ENCODE measurements around the gene RNU7-1. TPM values are rescaled to one million over a fixed set of nuclear protein-coding genes. Genes with fewer than 3 reads are reported as not detected.

The RNU7-1 gene
- total and polyA plus RNA-seq, 10 of the 15 experiments (the other 5 are each of a cell fraction or from before 2014, with no cell fraction given) = not detected

MicroRNA genes within 50 kb of the gene (microRNA counts, 767-probe panel; counts per million panel counts)
- microRNA hsa-miR-141-3p = 1,705 counts per million, percentile 66 among the panel's probes with 10 or more counts
- 2,249 counts per million, percentile 80 among the panel's probes with 10 or more counts for microRNA hsa-miR-200c-3p

Small RNA genes within 50 kb of the gene (microRNA-seq; reads per million reads assigned to microRNA genes)
- gene MIR141 (102 reads per million, percentile 74 among the genes with 10 or more reads in this experiment), gene MIR200C (663 reads per million, percentile 86 among the genes with 10 or more reads in this experiment)

Small RNA genes within 50 kb of the gene (small RNA-seq; reads per million reads assigned to genes)
- gene MIR141 (56.2 reads per million, percentile 99 among the genes with 10 or more reads in this experiment), gene MIR200C (2.6 reads per million, percentile 71 among the genes with 10 or more reads in this experiment), gene RNU7-1 (not detected), gene SCARNA12 (16.2 reads per million, percentile 97 among the genes with 10 or more reads in this experiment)

Other genes starting within 250 kb of the RNU7-1 start
Only the 7 nearest of the 27 such genes appear.
- gene LRRC23, start 39.0 kb upstream of the RNU7-1 start, total RNA-seq (2014; rRNA removed) = 2.8 and 4.7 TPM in 2 replicates
- 4.0 and 4.3 TPM in 2 replicates for gene LRRC23, start 39.0 kb upstream of the RNU7-1 start, total RNA-seq (2014; rRNA removed; fragmentation: Illumina TruSeq; extraction: Trizol)
- gene LRRC23, start 39.0 kb upstream of the RNU7-1 start, total RNA-seq (2021) = 3.1 and 3.8 TPM in 2 replicates
- gene LRRC23, start 39.0 kb upstream of the RNU7-1 start, polyA plus RNA-seq (2011; rRNA removed) = 5.6 and 6.9 TPM in 2 replicates
- gene LRRC23, start 39.0 kb upstream of the RNU7-1 start, polyA plus RNA-seq (2014; fragmentation: Illumina TruSeq; extraction: Trizol) = 5.2 and 5.4 TPM in 2 replicates
- gene LRRC23, start 39.0 kb upstream of the RNU7-1 start, polyA plus RNA-seq (2014; fragmentation: Nextera tagmentation; extraction: Ambion mirVana) = 1 to 10 TPM; 1.4 to 2.5 TPM
- 3.1 and 3.3 TPM in 2 replicates for gene LRRC23, start 39.0 kb upstream of the RNU7-1 start, polyA plus RNA-seq (2014; rRNA removed)
- gene LRRC23, start 39.0 kb upstream of the RNU7-1 start, polyA plus RNA-seq (2016; fragmentation: Nextera tagmentation; extraction: Ambion mirVana) = 1 to 10 TPM; 3.5 to 5.4 TPM
- 24.8 and 28.0 TPM in 2 replicates for gene ENO2, start 29.2 kb upstream of the RNU7-1 start, total RNA-seq (2014; rRNA removed)
- gene ENO2, start 29.2 kb upstream of the RNU7-1 start, total RNA-seq (2014; rRNA removed; fragmentation: Illumina TruSeq; extraction: Trizol) = 25.3 and 25.8 TPM in 2 replicates
- 65.4 and 65.5 TPM in 2 replicates for gene ENO2, start 29.2 kb upstream of the RNU7-1 start, total RNA-seq (2021)
- gene ENO2, start 29.2 kb upstream of the RNU7-1 start, polyA plus RNA-seq (2011; rRNA removed) = 159 and 196 TPM in 2 replicates
- 59.1 and 61.1 TPM in 2 replicates for gene ENO2, start 29.2 kb upstream of the RNU7-1 start, polyA plus RNA-seq (2014; fragmentation: Illumina TruSeq; extraction: Trizol)
- 10 to 100 TPM; 37.3 to 42.1 TPM for gene ENO2, start 29.2 kb upstream of the RNU7-1 start, polyA plus RNA-seq (2014; fragmentation: Nextera tagmentation; extraction: Ambion mirVana)
- gene ENO2, start 29.2 kb upstream of the RNU7-1 start, polyA plus RNA-seq (2014; rRNA removed) = 61.3 and 68.1 TPM in 2 replicates
- 10 to 100 TPM; 39.8 to 44.1 TPM for gene ENO2, start 29.2 kb upstream of the RNU7-1 start, polyA plus RNA-seq (2016; fragmentation: Nextera tagmentation; extraction: Ambion mirVana)
- gene ATN1, start 15.9 kb upstream of the RNU7-1 start, total RNA-seq (2014; rRNA removed) = 2.6 and 3.3 TPM in 2 replicates
- 2.0 and 2.6 TPM in 2 replicates for gene ATN1, start 15.9 kb upstream of the RNU7-1 start, total RNA-seq (2014; rRNA removed; fragmentation: Illumina TruSeq; extraction: Trizol)
- gene ATN1, start 15.9 kb upstream of the RNU7-1 start, total RNA-seq (2021) = 38.0 and 44.5 TPM in 2 replicates
- gene ATN1, start 15.9 kb upstream of the RNU7-1 start, polyA plus RNA-seq (2011; rRNA removed) = 1.4 and 3.9 TPM in 2 replicates
- gene ATN1, start 15.9 kb upstream of the RNU7-1 start, polyA plus RNA-seq (2014; fragmentation: Illumina TruSeq; extraction: Trizol) = 5.8 and 15.4 TPM in 2 replicates
- gene ATN1, start 15.9 kb upstream of the RNU7-1 start, polyA plus RNA-seq (2014; fragmentation: Nextera tagmentation; extraction: Ambion mirVana) = under 1 TPM; 0.08 to 0.15 TPM
- 19.7 and 28.8 TPM in 2 replicates for gene ATN1, start 15.9 kb upstream of the RNU7-1 start, polyA plus RNA-seq (2014; rRNA removed)
- gene ATN1, start 15.9 kb upstream of the RNU7-1 start, polyA plus RNA-seq (2016; fragmentation: Nextera tagmentation; extraction: Ambion mirVana) = 1 to 10 TPM; 6.1 to 6.2 TPM
- 223 and 231 TPM in 2 replicates for gene C12orf57, start 206 bp downstream of the RNU7-1 start, total RNA-seq (2014; rRNA removed)
- gene C12orf57, start 206 bp downstream of the RNU7-1 start, total RNA-seq (2014; rRNA removed; fragmentation: Illumina TruSeq; extraction: Trizol) = 109 and 124 TPM in 2 replicates
- gene C12orf57, start 206 bp downstream of the RNU7-1 start, total RNA-seq (2021) = 192 and 194 TPM in 2 replicates
- gene C12orf57, start 206 bp downstream of the RNU7-1 start, polyA plus RNA-seq (2011; rRNA removed) = 183 and 331 TPM in 2 replicates
- 8.0 and 64.5 TPM in 2 replicates for gene C12orf57, start 206 bp downstream of the RNU7-1 start, polyA plus RNA-seq (2014; fragmentation: Illumina TruSeq; extraction: Trizol)
- gene C12orf57, start 206 bp downstream of the RNU7-1 start, polyA plus RNA-seq (2014; fragmentation: Nextera tagmentation; extraction: Ambion mirVana) = 100 to 1,000 TPM; 138 to 170 TPM
- gene C12orf57, start 206 bp downstream of the RNU7-1 start, polyA plus RNA-seq (2014; rRNA removed) = 373 and 377 TPM in 2 replicates
- 100 to 1,000 TPM; 274 to 291 TPM for gene C12orf57, start 206 bp downstream of the RNU7-1 start, polyA plus RNA-seq (2016; fragmentation: Nextera tagmentation; extraction: Ambion mirVana)
- 346 and 376 TPM in 2 replicates for gene PTPN6, start 7.5 kb downstream of the RNU7-1 start, total RNA-seq (2014; rRNA removed)
- 214 and 235 TPM in 2 replicates for gene PTPN6, start 7.5 kb downstream of the RNU7-1 start, total RNA-seq (2014; rRNA removed; fragmentation: Illumina TruSeq; extraction: Trizol)
- 443 and 457 TPM in 2 replicates for gene PTPN6, start 7.5 kb downstream of the RNU7-1 start, total RNA-seq (2021)
- 208 and 364 TPM in 2 replicates for gene PTPN6, start 7.5 kb downstream of the RNU7-1 start, polyA plus RNA-seq (2011; rRNA removed)
- gene PTPN6, start 7.5 kb downstream of the RNU7-1 start, polyA plus RNA-seq (2014; fragmentation: Illumina TruSeq; extraction: Trizol) = 265 and 453 TPM in 2 replicates
- 100 to 1,000 TPM; 229 to 413 TPM for gene PTPN6, start 7.5 kb downstream of the RNU7-1 start, polyA plus RNA-seq (2014; fragmentation: Nextera tagmentation; extraction: Ambion mirVana)
- gene PTPN6, start 7.5 kb downstream of the RNU7-1 start, polyA plus RNA-seq (2014; rRNA removed) = 397 and 409 TPM in 2 replicates
- gene PTPN6, start 7.5 kb downstream of the RNU7-1 start, polyA plus RNA-seq (2016; fragmentation: Nextera tagmentation; extraction: Ambion mirVana) = 100 to 1,000 TPM; 325 to 364 TPM
- 517 and 520 TPM in 2 replicates for gene PHB2, start 26.8 kb downstream of the RNU7-1 start, total RNA-seq (2014; rRNA removed)
- 421 and 455 TPM in 2 replicates for gene PHB2, start 26.8 kb downstream of the RNU7-1 start, total RNA-seq (2014; rRNA removed; fragmentation: Illumina TruSeq; extraction: Trizol)
- gene PHB2, start 26.8 kb downstream of the RNU7-1 start, total RNA-seq (2021) = 466 and 483 TPM in 2 replicates
- 395 and 522 TPM in 2 replicates for gene PHB2, start 26.8 kb downstream of the RNU7-1 start, polyA plus RNA-seq (2011; rRNA removed)
- gene PHB2, start 26.8 kb downstream of the RNU7-1 start, polyA plus RNA-seq (2014; fragmentation: Illumina TruSeq; extraction: Trizol) = 410 and 549 TPM in 2 replicates
- gene PHB2, start 26.8 kb downstream of the RNU7-1 start, polyA plus RNA-seq (2014; fragmentation: Nextera tagmentation; extraction: Ambion mirVana) = 100 to 1,000 TPM; 112 to 270 TPM
- gene PHB2, start 26.8 kb downstream of the RNU7-1 start, polyA plus RNA-seq (2014; rRNA removed) = 586 and 591 TPM in 2 replicates
- gene PHB2, start 26.8 kb downstream of the RNU7-1 start, polyA plus RNA-seq (2016; fragmentation: Nextera tagmentation; extraction: Ambion mirVana) = 100 to 1,000 TPM; 412 to 433 TPM
- gene EMG1, start 27.1 kb downstream of the RNU7-1 start, total RNA-seq (2014; rRNA removed) = 54.6 and 69.0 TPM in 2 replicates
- gene EMG1, start 27.1 kb downstream of the RNU7-1 start, total RNA-seq (2014; rRNA removed; fragmentation: Illumina TruSeq; extraction: Trizol) = 67.8 and 69.9 TPM in 2 replicates
- gene EMG1, start 27.1 kb downstream of the RNU7-1 start, total RNA-seq (2021) = 82.4 and 84.4 TPM in 2 replicates
- gene EMG1, start 27.1 kb downstream of the RNU7-1 start, polyA plus RNA-seq (2011; rRNA removed) = 75.9 and 77.7 TPM in 2 replicates
- 77.2 and 91.3 TPM in 2 replicates for gene EMG1, start 27.1 kb downstream of the RNU7-1 start, polyA plus RNA-seq (2014; fragmentation: Illumina TruSeq; extraction: Trizol)
- 100 to 1,000 TPM; 158 to 164 TPM for gene EMG1, start 27.1 kb downstream of the RNU7-1 start, polyA plus RNA-seq (2014; fragmentation: Nextera tagmentation; extraction: Ambion mirVana)
- 78.0 and 94.4 TPM in 2 replicates for gene EMG1, start 27.1 kb downstream of the RNU7-1 start, polyA plus RNA-seq (2014; rRNA removed)
- gene EMG1, start 27.1 kb downstream of the RNU7-1 start, polyA plus RNA-seq (2016; fragmentation: Nextera tagmentation; extraction: Ambion mirVana) = 100 to 1,000 TPM; 154 to 165 TPM

All from GM12878 (cell line).